Cardiac septum (tissue), 1 donor: ENCODE data around the gene UBE2QL1. TPM values are rescaled to one million over a fixed set of nuclear protein-coding genes. Genes with fewer than 3 reads are reported as not detected.
A peak's percentile ranks its signal among the peaks of the same experiment; 100 is the strongest.

Source experiments
- DNase-seq: peaks from one replicate; pipeline ENCODE4 v3.0.0-alpha.2; 2020; ENCODE audit warnings: low spot score
- intact Hi-C: fragments of 100-400 bp; cut with DNase I; formaldehyde crosslinking; loops from one replicate; pipeline ENCODE4 v1.14.0; 2022
- total RNA-seq: library from RNA; stranded (reverse); fragmentation: NEBNext Ultra II Directional; extraction: Animal tissue kit (Norgen Biotek cat#: 25700); gene quantifications from one replicate; pipeline ENCODE4 v1.2.1, GENCODE V29; 2021
- donor health status: DM: no; HTN: no; CAD: no.

UBE2QL1 gene
- total RNA-seq, 1 donor from 2014 or later, result 13.1 TPM

DNA sequence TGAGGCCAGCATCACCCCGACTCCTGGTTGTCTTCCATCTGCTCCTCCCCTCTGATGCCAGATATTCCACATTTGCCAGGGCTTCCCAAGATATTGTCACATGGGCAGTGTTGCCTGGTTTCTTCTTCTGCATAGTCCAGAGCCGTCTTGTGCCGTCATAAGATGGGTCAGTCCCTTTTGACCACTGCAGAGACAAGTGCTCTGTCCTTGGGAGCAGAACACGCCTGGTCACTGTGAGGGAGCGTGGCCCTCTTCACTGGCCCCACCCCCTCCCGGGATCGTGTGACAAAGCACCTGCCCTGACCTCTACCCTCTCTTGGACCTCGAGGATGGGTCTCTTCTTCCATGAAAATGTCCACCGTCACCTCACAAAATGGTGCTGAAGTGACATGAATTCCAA, 41.6 kb downstream of the UBE2QL1 start:
- intact Hi-C loops, result no loop called here
- DNase-seq, result peak; percentile 43

DNA sequence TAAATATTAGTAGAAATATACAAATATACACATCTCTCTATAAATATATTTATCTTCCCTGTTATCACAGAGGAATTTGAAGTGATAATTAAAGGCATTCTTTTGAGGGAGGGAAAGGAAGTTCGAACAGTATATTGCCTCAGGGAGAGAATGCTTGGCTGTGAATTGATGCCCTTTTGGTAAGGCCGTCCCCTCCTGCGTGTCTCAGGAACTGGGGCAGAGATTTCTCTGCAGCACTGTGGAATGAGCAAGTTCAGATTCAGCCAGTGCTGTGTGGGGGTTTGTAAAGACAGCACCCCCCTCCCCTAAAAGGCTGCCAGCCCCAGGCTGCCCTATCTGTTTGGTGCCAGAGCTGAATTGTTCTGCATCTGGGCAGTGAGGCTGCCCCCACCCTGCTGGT, 42.0 kb downstream of the UBE2QL1 start:
- intact Hi-C loops, result no loop called here

DNA sequence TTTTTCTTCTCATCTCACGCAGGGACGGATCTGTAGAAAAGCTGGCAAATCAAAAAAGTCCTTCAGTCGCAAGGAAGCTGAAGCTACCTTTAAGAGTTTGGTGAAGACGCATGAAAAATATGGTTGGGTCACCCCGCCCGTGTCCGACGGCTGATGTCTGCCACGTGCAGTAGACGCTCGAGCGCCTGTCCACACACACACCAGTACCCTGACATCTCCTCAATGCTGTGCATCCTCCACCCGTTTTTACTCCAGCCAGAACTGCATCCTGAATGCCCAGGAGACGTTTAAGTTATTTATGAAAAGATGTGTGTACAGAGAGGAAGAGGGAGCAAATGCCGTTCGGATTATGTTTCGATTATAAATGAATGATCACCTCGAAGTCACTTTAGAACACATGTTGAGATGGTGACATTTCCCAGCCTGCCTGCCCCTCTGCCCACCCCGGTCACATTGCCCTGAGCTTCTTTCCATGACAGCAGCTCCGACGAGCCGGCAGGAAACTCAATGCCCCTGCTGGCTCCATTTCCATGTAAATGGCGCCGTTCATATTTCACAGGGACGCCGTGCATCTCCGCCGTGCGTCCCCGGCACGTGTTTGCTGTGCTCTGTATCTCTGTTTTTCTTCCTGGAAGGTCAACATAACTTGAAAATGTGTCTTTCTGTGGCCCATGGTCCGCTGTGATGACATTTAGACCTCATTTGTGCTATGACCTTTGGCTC, 42.7 kb downstream of the UBE2QL1 start:
- DNase-seq, result peak; percentile 33
- intact Hi-C loops, result no loop called here

More for the DNA sequence above, 42.0 kb downstream of the UBE2QL1 start:
- DNase-seq, result no peak

DNA sequence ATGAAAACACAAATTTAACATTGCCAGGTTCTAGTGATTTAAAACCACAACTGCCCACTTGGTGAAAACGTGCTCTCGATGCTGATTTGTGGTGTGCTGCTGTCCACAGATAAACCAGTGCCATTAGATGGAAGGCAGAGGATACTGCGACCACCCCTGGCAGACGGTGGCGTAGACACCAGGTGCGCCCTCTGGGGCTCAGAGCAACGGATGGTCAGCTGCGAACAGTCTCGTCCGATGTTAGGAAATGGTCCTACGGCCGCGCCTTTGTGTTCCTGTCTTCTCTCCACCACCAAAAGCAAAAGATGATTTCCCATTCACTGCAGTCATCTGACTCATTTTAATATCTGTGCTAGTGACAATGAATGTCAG, 43.2 kb downstream of the UBE2QL1 start:
- intact Hi-C loops, result no loop called here
- DNase-seq, result peak; percentile 66

DNA sequence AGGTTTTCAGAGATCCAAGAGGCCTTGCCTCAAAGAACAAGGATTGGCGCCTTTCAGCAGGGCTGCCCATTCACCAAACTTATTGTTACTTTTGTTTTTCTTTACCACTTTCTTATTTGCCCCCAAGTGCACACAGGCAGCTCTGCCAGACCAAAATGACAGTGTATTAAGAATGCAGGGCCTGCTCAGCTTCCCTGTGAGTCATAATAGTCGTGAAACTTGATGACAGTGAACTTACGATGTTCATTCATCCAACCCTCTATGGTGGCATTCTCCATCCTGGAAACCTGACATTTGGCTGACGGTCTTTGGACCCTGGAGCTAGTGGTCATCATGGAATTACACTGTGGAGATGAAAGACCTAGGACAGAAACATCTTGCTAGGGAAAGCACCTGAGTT, 44.3 kb downstream of the UBE2QL1 start:
- intact Hi-C loops, result no loop called here

DNA sequence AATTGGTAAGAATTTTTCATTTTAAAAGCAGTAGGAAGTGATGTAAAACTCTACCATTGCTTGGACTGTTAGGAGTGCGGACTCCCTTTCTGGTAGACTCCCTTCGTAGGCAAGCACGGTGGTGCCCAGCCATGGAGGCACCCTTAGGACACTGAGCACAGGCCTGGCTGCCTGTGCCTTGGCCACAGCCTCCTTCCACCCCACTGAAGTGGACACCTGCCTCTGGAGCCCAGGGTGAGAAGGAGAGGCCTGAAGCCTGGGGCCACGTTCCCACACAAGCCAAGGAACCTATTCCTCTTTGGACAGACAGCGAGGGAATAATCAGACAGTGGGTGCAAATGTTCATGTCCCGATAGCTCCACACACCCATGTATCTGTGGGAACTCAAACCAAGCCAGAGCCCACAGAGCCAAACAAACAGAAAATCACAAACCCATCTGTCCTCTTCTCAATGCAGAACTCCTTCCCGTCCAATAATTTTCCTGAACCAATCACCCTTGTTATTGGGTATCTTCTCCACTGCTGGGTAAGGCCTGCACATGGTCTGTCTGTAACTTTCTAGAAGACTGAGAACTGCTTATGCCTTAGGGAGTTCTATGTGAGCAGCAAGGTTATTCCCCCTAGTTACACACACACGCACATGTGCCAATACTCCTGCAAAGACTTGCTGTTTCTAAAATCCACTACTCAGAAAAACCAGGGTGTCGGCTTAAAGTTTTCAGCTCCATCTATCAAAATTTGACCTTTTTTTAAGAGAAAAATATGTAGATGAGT, 45.2 kb downstream of the UBE2QL1 start:
- DNase-seq, result peak; percentile 62
- intact Hi-C loops, result no loop called here

More for the DNA sequence above, 44.3 kb downstream of the UBE2QL1 start:
- no peak for DNase-seq

DNA sequence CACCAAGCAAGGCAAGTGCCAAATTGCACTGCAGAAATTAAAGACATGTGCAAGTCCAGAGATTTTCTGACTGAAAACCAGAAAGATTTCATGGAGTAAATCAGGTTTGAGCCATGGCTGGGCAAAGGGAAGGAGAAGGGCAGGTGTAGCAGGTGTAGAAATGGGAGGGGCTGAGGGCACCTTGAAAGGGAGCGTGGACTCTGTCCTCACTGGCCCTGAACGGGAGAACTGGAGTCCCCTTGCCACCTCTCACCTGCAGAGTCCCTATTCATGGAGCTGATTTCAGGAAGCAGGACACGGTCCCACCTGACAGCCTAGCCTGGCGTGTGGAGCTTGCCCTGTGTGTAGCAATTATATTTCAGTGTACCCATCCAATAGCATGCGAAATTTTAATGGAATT, 46.3 kb downstream of the UBE2QL1 start:
- DNase-seq, result peak; percentile 41
- intact Hi-C loops, result no loop called here

DNA sequence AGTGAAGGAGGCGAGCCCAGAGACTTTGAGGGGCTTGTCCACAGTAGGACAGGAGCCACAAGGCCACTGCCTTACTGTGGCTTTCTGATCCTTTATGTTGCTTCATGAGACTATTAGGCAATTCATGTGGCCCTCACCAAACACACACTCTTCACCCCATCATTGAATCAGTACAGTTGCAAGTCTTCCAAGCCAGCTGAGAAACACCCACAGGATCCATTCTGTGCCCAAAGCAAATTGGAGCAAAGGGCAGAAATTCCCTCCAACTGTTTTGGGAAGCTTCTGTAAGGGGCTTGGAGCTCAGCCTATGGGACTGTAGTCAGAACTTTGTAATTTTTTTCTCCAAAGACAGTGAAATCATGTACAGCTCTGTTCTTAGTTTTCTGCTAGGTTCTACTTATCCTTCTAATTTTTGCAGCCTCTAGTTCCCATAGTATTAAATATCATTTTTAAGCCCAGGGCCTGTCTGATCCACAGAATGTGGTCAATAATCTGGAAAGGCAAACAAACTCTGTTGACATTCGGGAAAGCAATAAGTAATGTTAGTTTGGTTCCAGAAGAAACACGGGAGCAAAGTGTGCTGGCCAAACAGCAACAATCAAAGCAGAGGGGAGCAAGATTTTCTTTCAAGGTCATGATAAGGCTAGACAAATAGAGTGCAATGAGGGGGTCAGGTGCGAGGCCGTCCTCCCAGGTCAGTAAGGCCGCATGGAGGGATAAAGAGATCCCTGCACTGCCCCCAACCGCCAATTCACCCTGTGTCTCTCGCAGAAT, 47.0 kb downstream of the UBE2QL1 start:
- DNase-seq, result peak; percentile 29
- intact Hi-C loops, result no loop called here

DNA sequence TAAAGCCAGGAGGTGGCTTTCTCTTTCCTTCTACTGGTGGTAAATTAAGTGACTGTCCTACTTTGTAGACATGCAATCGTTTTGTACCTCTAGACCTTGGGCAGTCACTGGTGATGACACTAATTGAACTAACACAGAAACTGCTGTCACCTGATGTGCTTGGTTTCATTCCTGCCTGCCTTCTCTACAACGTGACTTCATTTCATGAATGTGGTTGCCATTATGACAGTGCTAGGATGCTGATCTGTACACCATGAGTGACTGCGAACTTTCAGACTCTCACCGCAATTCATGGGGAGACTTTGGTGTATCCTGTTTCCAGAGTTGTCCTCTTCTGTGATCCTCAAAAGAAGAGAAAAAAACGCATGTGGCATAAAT, 47.5 kb downstream of the UBE2QL1 start:
- no peak for DNase-seq
- intact Hi-C loops, result no loop called here

DNA sequence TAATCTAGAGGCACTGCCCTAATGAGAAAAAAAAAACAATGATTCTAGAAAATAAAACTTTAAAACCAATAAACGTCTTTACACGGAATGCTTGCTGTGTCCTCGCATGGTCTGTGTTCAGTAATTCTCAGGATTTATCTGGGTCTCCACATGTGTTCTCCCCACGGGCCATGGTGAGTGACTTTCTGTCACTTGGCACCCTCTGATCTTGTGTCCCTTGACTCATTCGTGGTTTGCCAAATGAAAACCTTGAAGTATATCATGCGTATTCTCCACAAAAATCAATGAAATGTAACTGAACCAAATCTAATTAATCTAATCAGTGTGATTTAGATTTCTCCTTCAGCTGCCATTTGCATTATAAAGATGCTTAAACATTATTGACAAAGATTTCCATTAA, 48.0 kb downstream of the UBE2QL1 start:
- intact Hi-C loops, result no loop called here
- no peak for DNase-seq

DNA sequence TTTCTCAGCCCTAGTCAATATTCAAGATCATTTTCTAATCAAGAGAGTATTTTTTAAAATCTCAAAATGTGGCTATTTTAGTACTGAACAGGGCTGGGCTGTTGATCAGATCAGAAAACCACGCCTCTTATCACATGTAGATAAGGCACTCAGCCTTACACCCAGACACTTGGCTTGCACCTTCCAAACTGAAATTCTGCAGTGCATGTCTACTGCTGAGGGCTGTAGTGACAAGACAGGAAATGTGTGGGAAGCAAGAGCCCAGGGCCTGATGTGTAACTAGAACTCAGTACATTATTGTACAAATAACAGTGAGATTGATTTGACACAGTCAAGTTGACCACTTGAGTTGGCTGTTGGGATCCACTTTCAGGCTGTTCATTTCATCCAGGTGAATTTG, 48.6 kb downstream of the UBE2QL1 start:
- no peak for DNase-seq
- intact Hi-C loops, result no loop called here

DNA sequence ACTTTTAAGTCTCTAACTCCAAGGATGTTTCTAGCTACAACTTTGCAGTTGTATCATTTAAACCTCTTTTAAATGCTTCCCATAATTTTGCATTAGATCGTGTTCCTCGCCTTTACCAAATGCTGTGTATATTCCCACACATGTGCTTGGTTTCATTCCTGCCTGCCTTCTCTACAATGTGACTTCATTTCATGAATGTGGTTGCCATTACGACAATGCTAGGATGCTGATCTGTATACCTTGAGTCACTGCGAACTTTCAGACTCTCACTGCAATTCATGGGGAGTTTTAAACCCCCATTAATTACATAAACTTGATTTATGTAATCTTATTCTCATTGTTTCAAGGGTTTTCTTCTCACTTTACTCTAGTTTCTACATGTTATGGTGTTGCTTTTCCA, 50.3 kb downstream of the UBE2QL1 start:
- intact Hi-C loops, result no loop called here
- no peak for DNase-seq

DNA sequence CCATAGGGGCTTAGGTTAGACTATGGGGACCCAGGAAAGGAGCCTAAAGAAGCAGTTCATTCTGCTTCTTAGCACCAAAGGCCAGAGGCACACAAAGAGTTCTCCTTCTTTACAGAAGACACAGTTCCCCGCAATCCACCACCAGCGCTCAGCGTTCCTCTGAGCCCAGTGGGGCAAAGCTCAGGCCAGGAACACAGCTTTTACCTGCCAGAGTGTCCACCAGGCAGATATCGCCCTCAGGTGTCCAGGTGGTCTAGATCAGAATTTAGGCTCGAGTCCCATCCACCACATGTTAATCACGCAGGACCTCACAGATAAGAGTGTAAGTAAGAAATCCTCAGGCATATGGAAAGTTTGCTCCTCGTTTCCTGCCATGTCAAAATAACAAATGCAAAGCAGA, 53.0 kb downstream of the UBE2QL1 start:
- no peak for DNase-seq

DNA sequence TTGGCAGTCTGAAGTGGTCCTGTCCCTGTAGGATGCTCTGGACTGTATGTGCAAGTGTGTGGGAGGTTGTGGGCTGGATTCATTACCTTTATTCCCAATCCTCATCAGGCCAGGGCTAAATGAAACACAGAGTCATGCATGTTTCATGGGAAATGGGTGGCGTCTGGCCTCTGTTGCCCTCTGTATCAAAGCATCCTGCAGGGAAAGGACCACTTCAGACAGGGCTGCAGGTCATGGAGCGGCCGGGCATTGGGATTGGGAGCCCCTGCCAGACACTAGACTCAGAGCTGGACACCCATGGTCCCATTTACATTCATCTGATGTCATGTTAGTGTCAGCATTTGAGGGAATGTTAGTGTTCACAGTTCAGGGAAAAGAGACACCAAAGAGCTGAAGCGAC, 53.8 kb downstream of the UBE2QL1 start:
- DNase-seq, result peak; percentile 56
- intact Hi-C loops, result no loop called here

More for the DNA sequence above, 53.0 kb downstream of the UBE2QL1 start:
- intact Hi-C loops, result no loop called here

DNA sequence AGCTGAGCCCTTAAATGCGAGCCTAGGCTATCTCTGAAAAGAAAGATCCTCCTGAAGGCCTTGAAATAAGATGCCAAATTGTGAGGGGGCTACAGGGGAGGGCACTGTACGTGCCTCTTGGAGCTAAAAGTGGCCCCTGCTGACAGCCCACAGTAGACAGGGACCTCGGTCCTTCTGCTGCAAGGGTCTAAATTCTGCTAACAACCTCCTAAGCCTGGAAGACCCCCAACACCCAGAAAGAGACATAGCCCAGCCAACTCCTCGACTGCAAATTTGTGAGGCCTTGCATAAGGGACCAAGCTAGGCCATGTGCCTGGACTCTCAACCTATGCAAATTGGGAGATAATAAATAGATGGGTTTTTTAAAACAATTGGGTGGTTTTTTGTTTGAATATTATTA, 54.7 kb downstream of the UBE2QL1 start:
- intact Hi-C loops, result no loop called here
- DNase-seq, result no peak

DNA sequence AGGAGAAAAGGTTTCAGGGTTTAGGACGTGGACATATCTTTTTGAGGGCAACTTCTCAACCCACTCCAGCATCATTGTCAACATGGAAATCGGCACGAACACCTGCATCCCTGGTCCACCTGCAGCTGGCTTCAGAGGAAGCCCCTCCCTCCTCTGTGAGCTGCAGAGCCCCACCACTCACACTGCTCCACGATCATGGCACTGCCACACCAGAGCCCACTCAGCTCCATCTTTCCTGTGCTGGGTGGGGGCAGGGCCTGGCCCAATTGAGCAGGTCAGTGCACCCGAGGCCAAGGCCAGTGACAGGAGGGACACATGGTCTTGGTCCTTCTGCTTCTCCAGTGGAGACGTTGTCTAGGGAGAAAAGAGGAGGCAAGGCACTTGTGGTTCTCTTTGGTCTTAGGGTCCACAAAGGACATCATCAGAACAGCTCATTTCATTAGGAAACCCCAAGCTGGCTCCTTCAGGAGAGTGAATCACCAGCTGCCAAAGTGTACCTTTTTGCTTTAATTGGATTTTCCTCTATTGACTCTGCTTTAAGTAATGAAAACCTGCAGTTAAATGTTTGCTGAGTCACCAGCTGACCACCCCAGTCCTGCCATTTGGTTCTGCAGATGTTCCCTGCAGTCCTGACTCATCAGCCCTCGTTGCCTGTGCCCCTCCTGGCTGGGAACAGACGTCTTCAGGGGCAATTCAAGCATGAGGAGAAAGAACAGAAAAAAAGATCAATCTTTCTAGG, 56.2 kb downstream of the UBE2QL1 start:
- intact Hi-C loops, result no loop called here
- peak; percentile 33 for DNase-seq

DNA sequence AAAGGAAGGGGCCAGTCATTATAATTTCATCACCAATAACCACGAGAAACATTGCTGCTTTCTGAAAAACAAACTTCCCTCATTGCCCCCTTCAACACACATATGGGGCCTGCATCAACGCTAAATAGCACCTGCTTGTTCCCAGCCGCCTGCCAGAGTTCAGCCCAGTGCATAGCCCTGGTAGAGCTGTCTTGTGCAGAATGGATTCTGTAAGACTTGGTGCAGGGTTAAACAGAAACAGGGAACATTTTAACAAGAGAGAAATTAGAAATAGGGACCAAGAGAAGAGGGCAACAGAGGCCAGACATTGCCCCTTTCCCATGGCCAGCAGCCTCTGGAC, 56.7 kb downstream of the UBE2QL1 start:
- intact Hi-C loops, result no loop called here
- DNase-seq, result no peak

DNA sequence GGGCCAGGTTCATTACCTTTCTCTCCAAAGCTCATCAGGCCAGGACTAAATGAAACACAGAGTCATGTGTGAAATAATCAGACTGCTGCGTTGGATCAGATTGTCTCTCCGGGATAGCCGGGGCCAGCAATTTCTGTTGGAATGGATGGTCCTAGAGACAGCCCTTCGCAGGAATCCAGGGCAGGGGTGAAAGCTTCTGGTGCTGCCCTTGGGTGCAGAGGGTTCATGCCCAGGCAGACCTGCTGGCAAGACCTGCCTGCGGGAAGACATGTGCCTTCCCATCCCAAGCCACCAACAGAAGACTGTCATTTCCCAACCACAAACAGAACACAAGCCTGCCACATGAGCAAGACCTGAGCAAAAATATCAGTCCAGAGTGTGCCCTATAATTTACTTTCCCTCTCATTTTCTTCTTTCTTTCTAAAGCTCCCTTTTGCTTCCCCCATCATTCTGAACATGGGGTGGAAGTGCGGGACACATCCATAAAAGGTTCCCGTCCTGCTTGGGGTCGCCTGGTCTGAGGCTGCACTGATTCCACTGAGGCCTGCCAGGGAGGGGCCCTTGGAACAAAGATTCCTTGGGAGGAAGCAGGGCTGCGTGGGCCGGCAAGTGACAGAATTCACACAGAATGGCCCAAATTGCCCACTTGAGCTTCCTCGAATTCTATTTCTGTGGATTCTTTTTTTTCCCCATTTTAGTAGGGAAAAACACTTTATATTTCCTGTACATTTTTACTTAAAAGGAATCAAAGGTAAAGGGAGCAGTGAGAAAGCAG, 57.3 kb downstream of the UBE2QL1 start:
- DNase-seq, result no peak
- intact Hi-C loops, result no loop called here

DNA sequence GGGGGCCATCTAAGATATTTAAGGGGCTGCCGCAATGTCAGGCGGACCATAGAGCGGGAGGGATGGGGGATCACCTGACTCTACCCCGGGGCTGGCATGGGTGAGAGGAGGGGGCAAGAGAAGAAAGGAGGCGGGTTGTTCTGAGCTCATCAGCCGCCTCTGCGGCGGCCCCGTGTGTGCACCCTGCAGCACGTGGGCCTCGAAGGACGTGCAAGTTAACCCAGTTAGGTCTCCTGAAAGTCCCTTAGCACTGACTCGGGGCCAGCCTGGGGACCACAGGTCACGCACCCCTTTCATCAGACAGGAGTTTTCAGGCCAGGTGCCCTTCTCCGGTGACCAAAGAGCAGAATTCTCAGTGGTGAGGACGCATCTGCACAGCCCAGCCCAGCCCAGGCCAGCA, 58.0 kb downstream of the UBE2QL1 start:
- no peak for DNase-seq
- intact Hi-C loops, result no loop called here
